Stomach (tissue), 4 donors: Measurements from ENCODE around the gene EMC6.

Source experiments
- EP300 ChIP-seq: sonication (generic); formaldehyde crosslinking; IDR thresholded peaks from one replicate; pipeline ENCODE4 v1.6.1; 2017; ENCODE audit warnings: antibody characterized with exemption
- POLR2A ChIP-seq, 4 donors: fragments of 450-650 bp; IDR thresholded peaks; one replicate each; pipeline ENCODE4 v1.6.1; 2016; ENCODE audit warnings: antibody characterized with exemption in 4 of 4, control low read depth in 2 of 4, mild to moderate bottlenecking in 1 of 4, moderate library complexity in 1 of 4
- POLR2AphosphoS5 ChIP-seq, 3 donors: sonication (generic); formaldehyde crosslinking; IDR thresholded peaks; one replicate each; pipeline ENCODE4 v1.6.1; 2016; ENCODE audit warnings: antibody characterized with exemption in 3 of 3
- TF ChIP-seq, protein P1 (sequence below), 7 experiments: fragments of 450-650 bp in 4 of 7; fragments of 200-600 bp in 3 of 7; sonication (generic) in 3 of 7; IDR thresholded peaks; one replicate each; pipeline ENCODE4 v1.5.1; 2016 to 2019; ENCODE audit warnings: antibody characterized with exemption in 7 of 7, control low read depth in 2 of 7, mild to moderate bottlenecking in 1 of 7

DNA sequence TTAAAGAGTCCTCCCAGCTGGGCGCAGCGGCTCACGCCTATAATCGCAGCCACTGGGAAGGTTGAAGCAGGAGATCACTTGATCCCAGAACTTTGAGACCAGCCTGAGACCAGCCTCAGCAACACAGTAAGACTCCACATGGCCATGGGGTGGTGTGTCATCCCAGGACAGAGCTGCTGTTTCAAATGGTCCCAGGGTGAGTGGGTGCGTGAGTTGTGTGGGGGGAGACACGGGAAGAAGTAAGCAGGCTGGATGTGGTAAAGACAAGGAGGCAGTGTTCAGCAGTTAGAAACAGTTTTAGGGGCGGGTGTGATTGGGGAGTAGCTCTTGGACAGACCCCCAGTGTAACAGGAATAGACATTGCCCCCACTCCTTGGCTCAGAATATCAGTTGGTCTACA is 36.3 kb upstream of the EMC6 start:
- TF ChIP-seq, protein P1, sequence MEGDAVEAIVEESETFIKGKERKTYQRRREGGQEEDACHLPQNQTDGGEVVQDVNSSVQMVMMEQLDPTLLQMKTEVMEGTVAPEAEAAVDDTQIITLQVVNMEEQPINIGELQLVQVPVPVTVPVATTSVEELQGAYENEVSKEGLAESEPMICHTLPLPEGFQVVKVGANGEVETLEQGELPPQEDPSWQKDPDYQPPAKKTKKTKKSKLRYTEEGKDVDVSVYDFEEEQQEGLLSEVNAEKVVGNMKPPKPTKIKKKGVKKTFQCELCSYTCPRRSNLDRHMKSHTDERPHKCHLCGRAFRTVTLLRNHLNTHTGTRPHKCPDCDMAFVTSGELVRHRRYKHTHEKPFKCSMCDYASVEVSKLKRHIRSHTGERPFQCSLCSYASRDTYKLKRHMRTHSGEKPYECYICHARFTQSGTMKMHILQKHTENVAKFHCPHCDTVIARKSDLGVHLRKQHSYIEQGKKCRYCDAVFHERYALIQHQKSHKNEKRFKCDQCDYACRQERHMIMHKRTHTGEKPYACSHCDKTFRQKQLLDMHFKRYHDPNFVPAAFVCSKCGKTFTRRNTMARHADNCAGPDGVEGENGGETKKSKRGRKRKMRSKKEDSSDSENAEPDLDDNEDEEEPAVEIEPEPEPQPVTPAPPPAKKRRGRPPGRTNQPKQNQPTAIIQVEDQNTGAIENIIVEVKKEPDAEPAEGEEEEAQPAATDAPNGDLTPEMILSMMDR (IDR thresholded peaks at IDR 0.05): no peak
- TF ChIP-seq POLR2A (IDR thresholded peaks at IDR 0.05): no peak
- TF ChIP-seq POLR2AphosphoS5 (IDR thresholded peaks at IDR 0.05): no peak
- no peak for TF ChIP-seq EP300
